ENCODE data around the gene TNS1.

DNA sequence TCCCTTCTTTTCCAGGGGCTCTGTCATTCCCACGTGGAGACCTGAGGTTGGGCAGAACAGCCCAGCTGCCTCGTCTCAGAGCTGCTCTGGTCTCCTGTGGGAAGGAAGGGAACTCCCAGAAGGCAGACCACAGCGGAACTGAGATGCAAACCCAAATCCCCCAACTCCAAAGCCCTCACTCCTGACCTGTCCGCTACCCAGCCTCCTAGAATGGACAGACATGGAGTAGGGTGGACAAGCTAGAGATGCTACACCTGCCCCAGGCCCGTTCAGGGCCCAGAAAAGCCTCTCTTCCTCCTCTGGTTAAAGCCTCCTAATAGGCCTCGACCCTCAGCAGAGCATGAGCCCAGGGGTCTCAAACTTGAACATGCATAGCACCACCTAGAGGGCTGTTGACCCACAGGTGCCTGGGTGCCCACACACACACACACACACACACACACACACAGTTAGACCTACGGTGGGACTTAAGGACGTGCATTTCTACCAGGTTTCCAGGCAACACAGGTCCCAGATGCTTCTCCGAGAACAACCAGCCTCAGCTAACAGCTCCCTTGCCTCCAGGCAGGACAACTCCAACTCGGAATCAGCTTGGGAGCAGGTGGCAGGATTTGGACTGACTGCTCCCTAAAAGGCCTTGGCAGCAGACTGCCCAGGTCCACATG, 93.5 kb downstream of the TNS1 start:
- no peak for TF ChIP-seq CTCF (IDR thresholded peaks at IDR 0.05; ENCODE audit: insufficient read depth, low read length)
- no peak for TF ChIP-seq POLR2AphosphoS5 (IDR thresholded peaks at IDR 0.05; ENCODE audit: low read depth)
- TF ChIP-seq, protein P1, sequence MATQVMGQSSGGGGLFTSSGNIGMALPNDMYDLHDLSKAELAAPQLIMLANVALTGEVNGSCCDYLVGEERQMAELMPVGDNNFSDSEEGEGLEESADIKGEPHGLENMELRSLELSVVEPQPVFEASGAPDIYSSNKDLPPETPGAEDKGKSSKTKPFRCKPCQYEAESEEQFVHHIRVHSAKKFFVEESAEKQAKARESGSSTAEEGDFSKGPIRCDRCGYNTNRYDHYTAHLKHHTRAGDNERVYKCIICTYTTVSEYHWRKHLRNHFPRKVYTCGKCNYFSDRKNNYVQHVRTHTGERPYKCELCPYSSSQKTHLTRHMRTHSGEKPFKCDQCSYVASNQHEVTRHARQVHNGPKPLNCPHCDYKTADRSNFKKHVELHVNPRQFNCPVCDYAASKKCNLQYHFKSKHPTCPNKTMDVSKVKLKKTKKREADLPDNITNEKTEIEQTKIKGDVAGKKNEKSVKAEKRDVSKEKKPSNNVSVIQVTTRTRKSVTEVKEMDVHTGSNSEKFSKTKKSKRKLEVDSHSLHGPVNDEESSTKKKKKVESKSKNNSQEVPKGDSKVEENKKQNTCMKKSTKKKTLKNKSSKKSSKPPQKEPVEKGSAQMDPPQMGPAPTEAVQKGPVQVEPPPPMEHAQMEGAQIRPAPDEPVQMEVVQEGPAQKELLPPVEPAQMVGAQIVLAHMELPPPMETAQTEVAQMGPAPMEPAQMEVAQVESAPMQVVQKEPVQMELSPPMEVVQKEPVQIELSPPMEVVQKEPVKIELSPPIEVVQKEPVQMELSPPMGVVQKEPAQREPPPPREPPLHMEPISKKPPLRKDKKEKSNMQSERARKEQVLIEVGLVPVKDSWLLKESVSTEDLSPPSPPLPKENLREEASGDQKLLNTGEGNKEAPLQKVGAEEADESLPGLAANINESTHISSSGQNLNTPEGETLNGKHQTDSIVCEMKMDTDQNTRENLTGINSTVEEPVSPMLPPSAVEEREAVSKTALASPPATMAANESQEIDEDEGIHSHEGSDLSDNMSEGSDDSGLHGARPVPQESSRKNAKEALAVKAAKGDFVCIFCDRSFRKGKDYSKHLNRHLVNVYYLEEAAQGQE (IDR thresholded peaks at IDR 0.05; ENCODE audit: insufficient replicate concordance, low read depth) = no peak
